ENCODE measurements around the gene AMBRA1. TPM values are rescaled to one million over a fixed set of nuclear protein-coding genes. Genes with fewer than 3 reads are reported as not detected.

Gene AMBRA1
- polyA plus RNA-seq, 1 donor = 12.1 TPM

DNA sequence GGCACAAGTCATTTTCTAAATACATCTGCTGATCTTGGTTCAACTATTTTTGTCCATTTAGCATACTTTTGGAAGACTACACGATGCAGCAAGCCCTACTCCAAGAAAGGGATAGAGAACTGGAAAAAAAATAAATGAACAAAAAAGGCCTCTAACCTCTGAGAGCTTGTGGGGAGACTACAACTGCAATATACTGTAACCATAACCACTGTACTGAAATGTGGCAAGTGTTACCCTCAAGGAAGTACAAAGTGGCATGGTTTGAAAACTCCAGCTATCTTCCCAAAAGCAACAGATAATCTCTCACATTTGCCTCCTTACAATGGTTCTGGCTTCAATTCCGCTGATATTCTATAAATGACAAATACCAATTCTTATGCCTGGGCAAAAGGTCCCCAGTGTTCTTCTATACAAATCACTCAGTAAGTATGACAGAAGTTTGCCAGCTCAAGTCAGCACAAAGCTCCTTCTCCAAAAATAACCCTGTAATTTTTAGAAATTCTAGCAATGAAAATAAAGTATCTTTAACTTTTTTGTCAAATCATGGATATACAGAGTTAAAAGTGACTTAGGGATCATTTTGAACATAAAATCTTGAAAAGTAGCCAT is 22.9 kb downstream of the AMBRA1 start:
- no peak for DNase-seq (ENCODE audit: low read depth)

DNA sequence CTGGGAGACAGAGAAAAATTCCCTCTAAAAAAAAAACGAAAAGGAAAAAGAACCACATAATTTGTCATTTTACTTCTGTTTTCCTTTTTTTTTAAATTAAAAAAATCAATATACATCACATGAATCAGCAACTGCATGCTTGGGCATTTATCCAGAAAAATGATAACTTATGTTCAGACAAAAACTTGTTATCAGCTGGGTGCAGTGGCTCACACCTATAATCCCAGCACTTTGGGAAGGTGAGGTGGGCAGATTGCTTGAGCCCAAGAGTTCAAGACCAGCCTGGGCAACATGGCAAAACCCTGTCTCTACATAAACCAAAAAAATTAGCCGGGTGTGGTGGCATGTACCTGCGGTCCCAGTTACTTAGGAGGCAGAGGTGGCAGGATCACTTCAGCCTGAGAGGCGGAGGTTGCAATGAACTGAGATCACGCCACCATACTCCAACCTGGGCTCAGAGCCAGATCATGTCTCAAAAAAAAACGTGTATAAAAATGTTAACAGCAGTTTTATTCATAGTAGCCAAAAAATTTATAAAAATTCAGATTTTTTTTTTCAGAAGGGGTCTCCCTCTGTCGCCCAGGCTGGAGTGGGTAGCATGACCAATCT is 28.5 kb downstream of the AMBRA1 start:
- DNase-seq (ENCODE audit: low read depth) = no peak

DNA sequence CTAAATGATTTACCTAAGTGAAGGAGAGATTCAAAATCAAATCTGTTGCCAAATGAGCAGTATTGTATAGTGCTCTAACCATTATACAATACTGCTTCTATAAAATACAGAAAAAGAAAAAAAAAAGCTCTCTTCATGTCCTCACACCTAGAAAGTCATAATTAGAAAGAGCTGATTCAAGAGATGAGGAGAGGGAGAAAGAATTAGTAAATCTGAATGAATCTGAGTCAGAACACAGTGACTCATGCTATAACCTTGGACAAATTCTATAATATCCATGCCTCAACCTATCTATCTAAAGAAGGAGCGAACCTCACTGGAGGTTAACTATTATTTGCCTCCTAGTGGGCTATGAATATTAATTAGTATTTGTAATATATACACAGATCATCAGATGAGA is 29.4 kb downstream of the AMBRA1 start:
- no peak for DNase-seq (ENCODE audit: low read depth)

DNA sequence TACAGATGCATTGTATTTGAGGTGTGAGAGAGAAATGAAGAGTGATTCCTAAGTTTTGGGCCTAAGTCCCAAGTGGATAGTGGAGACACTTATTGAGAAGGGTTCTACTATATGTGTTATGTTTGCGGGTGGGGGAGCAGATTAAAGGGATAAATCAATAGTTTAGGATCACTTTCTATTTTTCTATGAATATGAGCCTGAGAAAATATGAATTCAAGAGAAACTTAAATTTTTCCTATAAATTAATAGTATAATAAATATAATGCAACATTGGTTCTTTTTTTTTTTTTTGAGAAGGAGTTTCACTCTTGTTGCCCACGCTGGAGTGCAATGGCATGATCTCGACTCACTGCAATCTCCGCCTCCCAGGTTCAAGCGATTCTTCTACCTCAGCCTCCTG is 31.3 kb downstream of the AMBRA1 start:
- DNase-seq (ENCODE audit: low read depth) = no peak

DNA sequence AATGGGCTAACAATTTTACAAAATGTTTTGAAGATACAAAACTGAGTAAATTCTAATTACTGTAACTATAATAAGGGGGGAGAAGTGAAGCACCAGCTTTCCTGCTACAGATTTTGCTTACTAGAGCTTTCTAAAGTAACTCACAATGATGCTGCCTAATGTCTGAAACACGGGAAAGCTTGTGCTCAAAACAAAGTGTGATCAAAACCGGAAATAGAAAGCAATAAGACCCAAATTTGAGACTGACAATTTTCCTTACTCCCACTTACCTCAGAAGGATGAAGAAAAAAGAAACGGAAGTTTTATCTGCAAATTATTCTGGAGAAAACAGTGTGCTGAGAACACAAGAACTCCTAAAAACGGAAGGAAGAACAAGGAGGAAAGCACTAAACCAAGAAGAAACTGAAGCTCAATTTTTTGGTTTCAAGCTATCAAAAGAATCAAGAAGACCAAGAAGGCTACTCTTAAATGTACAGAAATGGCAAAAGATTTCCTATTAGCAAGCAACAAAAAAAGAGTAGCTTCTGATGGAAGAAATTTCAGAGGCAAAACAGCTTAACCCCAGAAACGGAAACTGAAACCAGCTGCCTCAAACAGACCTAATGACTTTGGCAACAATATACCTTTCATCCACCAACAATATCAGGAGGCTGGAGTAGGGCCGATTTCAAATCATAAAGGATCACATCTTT is 33.4 kb downstream of the AMBRA1 start:
- DNase-seq (ENCODE audit: low read depth) = no peak

DNA sequence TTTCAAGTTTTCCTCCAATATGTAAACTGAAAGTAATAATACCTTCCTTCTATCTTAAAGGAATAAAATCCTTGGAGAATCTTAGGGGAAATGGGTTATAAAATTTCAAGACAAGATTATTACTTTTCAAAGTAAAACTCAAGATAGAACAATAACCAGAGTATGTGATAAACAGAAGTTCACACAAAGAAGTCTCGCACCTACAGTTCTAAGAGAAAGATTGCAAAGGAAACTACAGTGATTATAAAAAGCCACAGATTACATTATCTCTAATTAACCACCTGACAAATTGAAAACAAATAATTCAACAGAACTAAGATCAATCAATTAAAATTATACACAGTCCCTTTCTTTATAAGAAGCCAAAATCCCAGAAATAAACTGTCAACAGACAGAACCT is 34.0 kb downstream of the AMBRA1 start:
- no peak for DNase-seq (ENCODE audit: low read depth)

DNA sequence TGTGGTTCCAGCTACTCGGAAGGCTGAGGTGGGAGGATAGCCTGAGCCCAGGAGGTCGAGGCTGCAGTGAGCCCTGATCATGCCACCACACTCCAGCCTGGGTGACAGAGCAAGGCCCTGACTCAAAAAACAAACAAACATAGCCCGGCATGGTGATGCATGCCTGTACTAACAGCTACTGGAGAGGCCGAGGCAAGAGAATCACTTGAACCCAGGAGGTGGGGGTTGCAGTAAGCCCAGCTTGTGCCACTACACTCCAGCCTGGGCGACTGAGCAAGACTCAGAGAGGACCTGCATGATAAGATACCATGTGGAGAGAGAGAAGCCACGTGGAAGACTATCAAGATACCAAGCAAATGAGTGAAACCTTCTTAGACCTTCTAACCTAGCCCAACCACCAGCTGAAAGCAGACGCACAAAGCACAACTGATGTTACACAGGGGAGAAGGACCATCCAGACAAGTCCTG is 36.1 kb downstream of the AMBRA1 start:
- no peak for DNase-seq (ENCODE audit: low read depth)

DNA sequence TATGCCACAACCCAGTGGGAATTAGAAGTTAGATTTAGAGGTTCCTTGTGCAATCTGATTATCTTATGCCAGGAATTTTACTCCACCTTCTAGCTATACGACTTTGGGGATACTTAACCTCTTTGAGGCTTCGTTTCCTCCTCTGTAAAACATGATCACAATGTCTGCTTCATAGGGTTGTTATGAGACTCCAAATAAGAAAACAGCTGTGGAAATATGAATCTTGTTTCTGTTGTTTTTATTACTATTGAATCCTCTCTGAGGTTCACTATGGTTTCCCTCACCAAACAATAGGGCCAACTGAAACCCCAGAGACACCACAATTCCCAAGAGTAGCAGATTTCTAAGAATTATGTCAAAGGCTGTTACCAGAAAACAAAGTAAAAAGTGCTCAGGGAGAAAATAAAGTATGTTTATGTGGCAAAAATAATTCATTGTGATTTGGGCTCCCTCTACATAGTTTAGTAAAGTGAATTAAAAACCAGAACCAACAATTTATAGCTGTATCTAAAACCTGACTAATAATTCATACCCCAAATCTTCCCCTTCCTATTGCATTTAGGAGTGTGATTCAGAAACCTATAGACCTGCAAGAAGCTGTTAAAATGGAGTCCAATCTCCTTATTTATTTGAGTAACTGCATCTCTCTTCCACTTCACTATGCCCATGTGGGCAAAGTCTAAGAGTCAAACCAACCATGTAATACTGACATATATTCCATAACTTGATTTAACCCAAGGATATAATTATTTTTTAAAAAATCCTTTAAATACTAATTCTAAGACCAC is 38.4 kb downstream of the AMBRA1 start:
- no peak for DNase-seq (ENCODE audit: low read depth)

DNA sequence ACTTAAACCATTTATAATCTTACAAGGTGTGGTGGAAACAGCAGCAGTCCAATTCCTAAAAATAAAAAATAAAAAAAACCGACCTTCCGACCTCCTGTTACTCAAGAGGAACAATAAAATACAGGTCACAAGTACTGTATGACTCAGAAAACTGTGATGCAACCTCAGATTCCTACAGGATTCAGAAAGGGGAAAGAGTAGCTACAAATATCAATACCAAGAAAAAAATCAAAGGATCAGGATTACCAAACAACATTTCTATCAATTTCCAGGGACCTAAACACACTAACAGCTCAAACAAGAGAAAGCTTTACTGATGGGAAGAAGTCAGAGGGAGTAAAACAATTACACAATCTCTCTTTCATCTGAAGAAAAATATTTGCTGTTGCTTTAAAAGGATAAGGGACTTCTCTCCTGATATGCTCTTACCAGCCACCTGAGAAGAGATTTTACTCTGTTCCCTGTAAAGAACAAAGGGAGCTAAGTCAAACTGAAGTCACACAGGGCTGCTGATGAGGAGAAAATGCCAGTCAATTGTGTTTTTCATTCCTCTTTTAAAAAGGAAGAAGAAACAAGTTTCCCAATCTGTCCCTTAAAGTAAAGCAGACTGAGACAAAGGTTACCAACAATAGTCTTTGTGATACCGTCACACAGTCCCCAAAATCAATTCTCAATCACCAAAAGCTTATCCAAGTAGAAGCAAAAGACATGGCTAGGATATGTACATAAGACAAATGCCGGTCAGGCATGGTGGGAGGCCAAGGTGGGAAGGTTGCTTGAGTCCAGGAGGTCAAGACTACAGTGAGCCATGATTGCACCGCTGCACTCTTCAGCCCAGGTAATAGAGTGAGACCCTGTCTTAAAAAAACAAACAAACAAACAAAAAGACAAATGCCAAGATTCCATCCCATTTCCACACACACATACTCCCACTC is 39.3 kb downstream of the AMBRA1 start:
- DNase-seq (ENCODE audit: low read depth) = no peak

DNA sequence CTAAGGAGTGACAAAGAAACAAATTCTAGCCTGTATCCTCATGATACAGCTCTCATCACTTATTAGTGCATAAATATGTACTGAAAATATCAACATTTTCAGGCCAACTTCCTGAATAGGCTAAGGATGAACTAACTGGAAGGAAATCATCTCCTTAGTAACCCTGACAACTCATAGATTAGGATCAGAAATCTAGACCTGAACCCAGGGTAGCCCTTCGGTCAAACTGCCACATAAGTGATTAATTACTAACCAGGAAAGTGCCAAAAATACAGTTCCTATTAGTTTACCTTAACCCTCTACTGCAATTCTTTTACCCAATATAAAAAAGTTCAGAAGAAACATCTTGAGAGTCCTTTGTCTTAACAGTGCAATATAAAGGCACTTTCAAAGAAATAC is 40.0 kb downstream of the AMBRA1 start:
- DNase-seq (ENCODE audit: low read depth) = no peak

DNA sequence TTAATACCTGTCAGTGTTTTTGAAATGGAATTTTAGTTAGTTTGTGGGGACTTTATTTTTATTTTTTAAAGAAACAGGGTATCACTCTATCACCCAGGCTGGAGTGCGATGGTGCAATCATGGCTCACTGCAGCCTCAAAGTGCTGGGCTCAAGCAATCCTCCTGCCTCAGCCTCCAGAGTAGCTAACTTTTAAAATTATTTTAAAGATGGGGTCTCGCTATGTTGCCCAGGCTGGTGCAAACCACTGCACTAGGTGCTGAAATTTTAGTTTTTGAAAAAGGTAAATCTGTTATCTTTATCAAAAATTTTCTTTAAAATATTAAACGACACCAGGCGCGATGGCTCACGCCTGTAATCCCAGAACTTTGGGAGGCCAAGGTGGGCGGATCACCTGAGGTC is 42.6 kb downstream of the AMBRA1 start:
- no peak for DNase-seq (ENCODE audit: low read depth)

DNA sequence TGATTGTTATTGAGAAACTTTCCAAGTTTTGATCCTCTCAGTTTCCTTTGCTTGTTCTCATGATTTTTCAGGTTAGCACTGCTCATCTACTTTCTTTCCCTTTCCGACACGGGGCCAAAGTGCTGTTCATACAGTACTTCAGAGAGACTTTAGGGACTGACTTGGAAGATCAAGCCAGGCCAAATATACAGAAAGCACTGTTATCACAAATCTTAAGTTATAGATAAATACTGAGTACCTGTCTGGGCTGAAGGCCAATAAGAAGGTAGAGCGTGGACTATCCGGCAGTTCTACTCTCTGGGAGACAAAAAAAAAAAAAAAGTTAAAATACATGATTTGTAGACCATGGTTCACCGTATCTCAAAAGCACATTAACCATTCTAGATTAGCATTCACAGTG is 46.2 kb downstream of the AMBRA1 start:
- DNase-seq (ENCODE audit: low read depth) = no peak

DNA sequence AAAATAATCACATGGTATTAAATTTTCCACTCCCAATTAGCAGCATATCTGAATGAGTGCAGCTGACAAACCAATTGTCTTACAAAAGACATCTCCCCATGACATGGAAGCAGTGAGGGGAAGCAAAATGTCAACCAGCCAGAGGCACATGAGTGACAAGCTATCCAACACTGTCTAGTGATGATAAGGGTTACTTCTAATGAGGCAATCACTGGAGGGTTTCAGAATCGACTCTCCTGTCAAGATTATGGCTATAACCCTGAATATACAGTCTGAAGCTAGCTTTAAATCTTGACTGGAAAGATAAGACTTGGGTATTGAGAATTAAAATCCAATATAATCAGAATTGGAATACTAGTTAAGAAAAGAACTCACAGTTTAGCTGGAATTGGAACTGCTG is 50.3 kb downstream of the AMBRA1 start:
- DNase-seq (ENCODE audit: low read depth) = no peak

DNA sequence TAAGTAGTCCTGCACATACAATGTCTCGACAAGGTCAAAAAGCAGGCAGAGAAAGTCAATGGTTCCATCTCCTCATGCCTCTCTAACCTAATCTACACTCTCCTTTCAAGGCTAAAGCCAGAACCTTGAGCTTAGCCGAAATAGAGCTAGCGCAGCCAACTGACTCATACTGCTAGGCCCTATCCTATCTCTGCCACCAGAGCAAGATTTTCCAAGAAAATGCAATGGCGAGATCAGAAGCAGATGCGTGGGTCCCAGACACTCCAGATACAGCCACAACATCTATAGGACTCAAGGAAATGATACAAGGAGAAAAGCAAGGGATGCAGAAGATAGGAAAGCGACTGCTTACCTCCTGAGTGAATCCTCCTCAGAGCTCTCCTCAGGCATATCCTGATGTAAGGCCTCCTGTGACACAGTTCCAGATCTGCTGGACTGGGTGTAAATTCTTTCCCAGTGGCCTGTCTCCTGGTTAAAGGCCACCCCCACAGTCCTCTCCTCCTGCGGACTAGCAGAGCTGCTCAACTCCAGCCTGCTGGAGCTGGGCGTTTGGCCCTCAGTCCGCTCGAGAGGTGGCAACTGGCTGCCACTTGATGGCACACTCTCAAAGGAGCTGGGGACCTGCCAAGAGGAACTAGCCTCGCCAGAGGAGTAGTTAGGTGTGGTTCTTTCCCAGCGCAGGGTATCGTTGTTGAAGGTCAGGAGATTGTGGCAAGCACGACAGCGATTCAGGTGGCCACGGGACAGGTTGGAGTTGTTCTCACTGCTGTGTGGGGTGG is 52.0 kb downstream of the AMBRA1 start:
- DNase-seq (ENCODE audit: low read depth) = no peak

DNA sequence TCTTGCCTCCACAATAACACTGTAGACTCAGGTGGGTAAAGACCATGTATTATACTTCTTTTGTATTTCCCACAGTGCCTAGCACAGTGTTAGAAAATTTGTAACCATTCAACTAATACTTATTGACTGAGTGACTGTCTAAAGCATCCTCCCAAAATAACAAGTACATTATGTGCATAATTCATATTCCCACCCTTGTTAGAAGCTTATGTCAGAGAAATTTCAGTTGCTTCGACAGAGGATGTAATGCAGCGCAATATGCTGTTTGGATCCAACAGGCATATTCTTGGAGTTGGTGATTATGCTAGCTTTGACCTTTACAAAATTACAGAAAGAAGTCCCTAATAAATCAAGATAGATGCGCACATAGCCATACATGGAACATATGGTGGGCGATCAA is 53.0 kb downstream of the AMBRA1 start:
- no peak for DNase-seq (ENCODE audit: low read depth)

DNA sequence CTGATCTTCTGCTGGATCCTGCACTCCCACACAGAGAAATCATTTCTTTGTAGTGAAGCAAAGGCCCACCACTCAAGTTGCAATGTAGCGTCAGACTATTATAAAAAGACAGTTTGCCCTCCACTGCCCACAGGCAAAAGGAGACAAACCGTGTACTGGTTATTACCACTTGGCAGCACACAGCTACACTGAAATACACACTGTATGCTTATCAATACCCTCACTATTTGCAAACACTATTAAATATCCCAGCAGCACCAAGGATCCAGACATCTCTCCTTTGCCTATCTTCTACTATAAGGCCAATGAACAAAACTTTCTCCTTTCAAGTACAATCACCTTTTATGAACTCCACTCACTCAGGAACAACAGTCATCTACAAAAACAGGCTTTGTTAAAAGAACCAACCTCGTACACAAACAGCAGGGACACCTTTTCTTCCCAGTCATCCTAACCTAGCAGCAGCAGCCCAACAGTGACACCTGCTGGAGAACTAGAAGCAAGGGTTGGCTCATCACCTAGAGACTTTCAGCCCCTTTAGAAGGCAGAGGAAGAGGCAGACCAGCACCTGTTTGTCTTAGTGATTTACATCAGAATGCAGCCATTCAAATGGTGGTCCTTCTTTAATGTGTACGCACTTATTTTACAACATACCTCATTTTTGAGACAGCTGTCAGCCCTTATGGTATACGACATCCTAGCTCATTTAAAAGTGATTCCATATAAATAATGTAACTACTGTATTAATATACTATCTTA is 56.1 kb downstream of the AMBRA1 start:
- DNase-seq (ENCODE audit: low read depth) = peak; percentile 41

DNA sequence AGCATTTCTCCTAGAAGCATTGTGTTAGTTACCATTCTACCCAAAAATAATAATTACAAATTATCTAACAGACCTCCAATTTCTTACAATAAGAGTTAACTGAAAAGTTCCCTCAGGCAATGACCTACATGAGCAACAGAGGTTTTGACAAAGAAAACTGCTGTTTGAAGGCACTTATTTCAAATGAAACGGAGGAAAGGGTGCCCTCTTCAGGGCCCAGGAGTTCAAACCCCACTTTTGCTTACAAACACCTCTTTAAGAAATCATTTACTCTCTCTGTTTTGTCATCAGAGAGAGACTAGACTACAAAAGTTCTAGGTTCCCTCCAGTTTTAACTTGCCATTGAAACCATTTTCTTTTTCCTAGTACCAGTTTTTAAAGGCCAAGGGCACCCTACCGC is 56.7 kb downstream of the AMBRA1 start:
- no peak for DNase-seq (ENCODE audit: low read depth)

DNA sequence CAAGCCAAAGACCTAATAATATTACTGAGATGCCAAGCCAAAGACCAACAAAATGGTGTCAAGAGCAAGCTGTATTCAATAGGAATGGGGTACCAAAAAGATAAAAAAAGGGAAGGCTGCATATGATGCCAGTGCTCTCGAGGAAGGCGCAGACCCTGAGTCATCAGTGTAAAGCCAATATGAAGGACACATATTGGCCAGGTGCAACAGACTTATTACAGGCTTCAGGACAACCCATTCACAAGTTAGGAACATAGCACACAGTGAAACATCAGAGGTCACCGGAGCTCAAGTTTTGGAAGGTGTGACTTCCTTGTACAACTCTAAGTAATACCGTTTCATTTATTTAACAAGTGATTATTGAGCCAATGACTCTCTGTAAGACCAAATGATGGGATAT is 58.1 kb downstream of the AMBRA1 start:
- DNase-seq (ENCODE audit: low read depth) = no peak

DNA sequence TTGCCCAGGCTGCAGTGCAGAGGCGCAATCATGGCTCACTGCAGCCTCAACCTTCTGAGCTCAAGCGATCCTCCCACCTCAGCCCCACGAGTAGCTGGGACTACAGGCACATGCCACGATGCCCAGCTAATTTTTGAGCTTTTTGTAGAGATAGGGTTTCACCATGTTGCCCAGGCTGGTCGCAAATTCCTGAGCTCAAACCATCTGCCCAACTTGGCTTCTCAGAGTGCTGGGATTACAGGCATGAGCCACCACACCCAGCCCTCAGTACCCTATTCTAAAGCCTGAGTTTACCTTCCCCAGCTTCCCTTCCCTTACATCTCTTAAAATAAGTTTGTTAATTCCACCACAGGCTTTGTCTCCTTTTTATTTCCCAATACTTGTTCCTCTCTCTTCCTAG is 59.1 kb downstream of the AMBRA1 start:
- DNase-seq (ENCODE audit: low read depth) = no peak
